ENCODE data around the gene VPS16. TPM values are rescaled to one million over a fixed set of nuclear protein-coding genes. Genes with fewer than 3 reads are reported as not detected.

Gene VPS16
- total and polyA plus RNA-seq, 2 of the 13 experiments (the other 11 are each of a cell fraction or from before 2014, with no cell fraction given): 34.2 to 35.4 TPM

GRCh38 chr20:2834401-2835110 is 6.0 kb upstream of the VPS16 start (continued):
- TF ChIP-seq BATF2 (CRISPR knock-in tag; IDR thresholded peaks at IDR 0.05): no peak

- WGBS (ENCODE audit: low lambda C conversion rate): 79% methylated on average over 6 of the region's 6 CpGs
- no TSS peak for BruUV-seq (replicated peaks)
- intact Hi-C loops (cut with micrococcal nuclease; ENCODE audit: unreplicated experiment): no loop called here
- TF ChIP-seq MLXIP (CRISPR knock-in tag; IDR thresholded peaks at IDR 0.05; ENCODE audit: borderline replicate concordance) (no peak), ZNF740 (CRISPR knock-in tag; IDR thresholded peaks at IDR 0.05) (peak; percentile 87), ZNF282 (IDR thresholded peaks at IDR 0.05; ENCODE audit: partially characterized antibody) (no peak), TOPORS (CRISPR knock-in tag; IDR thresholded peaks at IDR 0.05) (no peak), KAT7 (CRISPR knock-in tag; IDR thresholded peaks at IDR 0.05; ENCODE audit: borderline replicate concordance) (no peak), MAZ (IDR thresholded peaks at IDR 0.05; ENCODE audit: borderline replicate concordance, low read depth, low read length) (no peak), MAZ (CRISPR knock-in tag; IDR thresholded peaks at IDR 0.05; ENCODE audit: low read depth) (no peak), HNRNPL (IDR thresholded peaks at IDR 0.05; ENCODE audit: low read depth, low read length) (0 out of 2 replicates have a peak, but pooled peaks have one; percentile 76), SNRNP70 (IDR thresholded peaks at IDR 0.05; ENCODE audit: low read depth, low read length) (no peak), IKZF1 (IDR thresholded peaks at IDR 0.05) (no peak), ZKSCAN1 (IDR thresholded peaks at IDR 0.05; ENCODE audit: low read length) (peak; percentile 22; the same call in 1 of the 2 replicates), ZNF691 (CRISPR knock-in tag; IDR thresholded peaks at IDR 0.05; ENCODE audit: borderline replicate concordance, low read depth) (no peak)
Measured at GRCh38 chr20:2835331-2835796, 5.2 kb upstream of the VPS16 start.

More at GRCh38 chr20:2835331-2835796, 5.2 kb upstream of the VPS16 start:
- no peak overlapping the region for H3K27ac ChIP-seq (ENCODE audit: extremely low read length, insufficient read depth, low read length)
- H3K9ac ChIP-seq (ENCODE audit: insufficient read depth, low read depth, low read length): no peak overlapping the region
- POLR2A ChIA-PET: interaction anchor here (1.0 kb wide), 2 partner anchors 39 to 183 kb away, joined by 3 read pairs; partner anchors contain the start of gene NOP56
- no peak overlapping the region for H2AFZ ChIP-seq (ENCODE audit: low read length)
- no peak for FAIRE-seq
- peaks cover 31% of the 10 kb centered on the region for H3K4me1 ChIP-seq (ENCODE audit: insufficient read depth, low read length)
- H3K4me3 ChIP-seq (replicated peaks in 1 of 3; ENCODE audit: insufficient read depth in 1 of 3, low read depth in 2 of 3, low read length in 3 of 3): no peak overlapping the region
- peaks cover 8% of the 10 kb centered on the region for H3K79me2 ChIP-seq (ENCODE audit: insufficient read depth, low read length)
- no peaks in the 10 kb centered on the region for H3K27me3 ChIP-seq (ENCODE audit: control insufficient read depth in 1 of 2, insufficient read depth in 2 of 2, low read length in 2 of 2)
- peaks cover 4 to 11% of the 10 kb centered on the region in 2 experiments; a peak in 3 of 5 replicates for H3K36me3 ChIP-seq (replicated peaks in 1 of 2; ENCODE audit: control insufficient read depth in 1 of 2, insufficient read depth in 2 of 2, low read length in 2 of 2)
- no peaks in the 10 kb centered on the region for H4K20me1 ChIP-seq (ENCODE audit: insufficient read depth, low read length)
- no peak overlapping the region for H3K4me2 ChIP-seq (ENCODE audit: low read depth, low read length)
- CTCF ChIA-PET (ENCODE audit: low intra/inter-chr PET ratio, low total read pairs): no interaction called here
- H3K9me3 ChIP-seq (ENCODE audit: low read length): no peaks in the 10 kb centered on the region
- in situ Hi-C loops (cut with HindIII; ENCODE audit: extremely low pct_ligation_motif_present, low pct_unique_long_range_greater_than_20kb): no loop called here
- peak; percentile 53 for DNase-seq (ENCODE audit: low spot score)
- peak; percentile 40 for ATAC-seq

Data from HepG2 (cell line).